Psoas muscle (tissue), 8 donors: ENCODE results near the gene LCLAT1. TPM values are rescaled to one million over a fixed set of nuclear protein-coding genes. Genes with fewer than 3 reads are reported as not detected.

Experiments used
- ATAC-seq, 4 donors: fragments of 200-7000 bp; cut with Tn5 transposase; one replicate each; pipeline ENCODE4 v1.9.1; 2020; ENCODE audit warnings: moderate library complexity in 3 of 4, mild to moderate bottlenecking in 2 of 4
- DNase-seq, 2 donors: peaks; one replicate each; pipeline ENCODE4 v3.0.0-alpha.2; 2020
- H3K27ac ChIP-seq: fragments of 200-600 bp; one replicate; pipeline ENCODE4 v1.8.0; 2022
- H3K27me3 ChIP-seq, 3 donors: fragments of 200-600 bp in 1 of 3; one replicate each; pipeline versions ENCODE4 v1.6.1 to v1.8.0; 2013 to 2022; ENCODE audit warnings: low read length in 2 of 3, mild to moderate bottlenecking in 2 of 3, moderate library complexity in 1 of 3; ENCODE audit not compliant: insufficient read depth in 3 of 3
- H3K36me3 ChIP-seq, 2 donors: fragments of 200-600 bp in 1 of 2; one replicate each; pipeline versions ENCODE4 v1.6.1 to v1.8.0; 2013 to 2022; ENCODE audit warnings: low read depth in 1 of 2, mild to moderate bottlenecking in 1 of 2, moderate library complexity in 1 of 2; ENCODE audit not compliant: insufficient read depth in 1 of 2
- H3K4me1 ChIP-seq: fragments of 200-600 bp; one replicate; pipeline ENCODE4 v1.8.0; 2022
- H3K4me3 ChIP-seq: fragments of 200-600 bp; one replicate; pipeline ENCODE4 v1.8.0; 2022; ENCODE audit warnings: mild to moderate bottlenecking
- H3K9me3 ChIP-seq: fragments of 200-600 bp; one replicate; pipeline ENCODE4 v1.8.0; 2022
- CTCF ChIP-seq: fragments of 200-600 bp; IDR thresholded peaks from one replicate; pipeline ENCODE4 v1.8.0; 2022; ENCODE audit warnings: antibody characterized with exemption
- WGBS, 3 donors: extraction: QIAGEN DNeasy Blood & Tissue Kit; methylation state at CpG; one replicate each; pipeline versions ENCODE4 v1.1.6 to v1.1.7; 2013; 5-methylcytosine and 5-hydroxymethylcytosine counted together
- intact Hi-C, 2 donors: fragments of 100-400 bp; cut with DNase I; formaldehyde crosslinking; loops; one replicate each; pipeline versions ENCODE4 v1.11.0 to v1.14.2; 2022
- polyA plus RNA-seq, 3 donors: library from polyadenylated mRNA; stranded (reverse); fragments of 200-250 nt; gene quantifications; one replicate each; pipeline ENCODE4 v1.2.3, GENCODE V29; 2013
- total RNA-seq, 4 donors: library from RNA; stranded (reverse); fragmentation: NEBNext Ultra II Directional in 2 of 4; extraction: Animal tissue kit (Norgen Biotek cat#: 25700) in 2 of 4; gene quantifications; one replicate each; pipeline versions ENCODE4 v1.2.1 to v1.2.4, GENCODE V29; 2021 to 2023
- donor health status: healthy with polysubstance abuse.
- donor health status: DM: no; HTN: no; CAD: no; lungs with moderate emphysema.
- donor health status: Bipolar disorder and iron deficiency.
- donor health status: healthy.
- donor health status: DM: yes; HTN: yes; CAD: no.
- donor health status: DM: no; HTN: no; CAD: no.
- donor health status: DM: no; HTN: no; CAD: no.
- donor health status: DM: yes; HTN: yes; CAD: no.

LCLAT1 gene
- total and polyA plus RNA-seq, 7 donors, result 4.2 to 18.8 (median 6.0) TPM

DNA sequence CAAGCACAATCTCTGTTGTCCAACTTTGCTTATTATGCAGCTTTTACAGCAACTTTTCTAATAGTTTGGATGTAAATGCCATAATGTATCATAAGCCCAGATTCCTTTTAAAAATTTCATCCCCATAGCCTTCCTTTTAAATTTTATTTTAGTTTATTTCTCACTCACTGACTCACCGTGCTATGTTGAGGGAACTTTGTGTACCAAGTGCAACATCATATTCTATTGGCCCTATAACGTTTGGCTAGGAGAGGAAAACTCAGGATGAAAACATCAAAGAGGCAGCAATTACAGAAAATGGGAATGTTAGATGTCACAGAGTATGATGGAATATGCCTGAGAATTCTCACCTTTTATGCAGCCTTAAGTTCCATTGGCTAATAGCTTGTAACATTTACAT is 135.5 kb downstream of the LCLAT1 start:
- ATAC-seq (peak in 3 of 4 donors; percentile 44 to 84 (median 62)), DNase-seq (no peak)
- H3K4me1 ChIP-seq, result peaks cover 35% of the 10 kb centered on the region
- no peak for TF ChIP-seq CTCF
- WGBS, 3 donors, result 27 to 74% (median 30%) methylated on average over 2 of the region's 2 CpGs
- no peaks in the 10 kb centered on the region for H3K9me3 ChIP-seq
- H3K36me3 ChIP-seq, result no peaks in the 10 kb centered on the region
- intact Hi-C loops, result no loop called here
- H3K4me3 ChIP-seq, result no peak overlapping the region
- no peak overlapping the region for H3K27ac ChIP-seq
- H3K27me3 ChIP-seq, result no peaks in the 10 kb centered on the region

GRCh38 chr2:30583204-30583749 is 136.2 kb downstream of the LCLAT1 start:
- Histone ChIP-seq H3K9me3 (no peaks in the 10 kb centered on the region), H3K27ac (no peak overlapping the region), H3K36me3 (no peaks in the 10 kb centered on the region), H3K4me1 (peaks cover 35% of the 10 kb centered on the region), H3K27me3 (no peaks in the 10 kb centered on the region), H3K4me3 (no peak overlapping the region)
- ATAC-seq, result peak in 2 of 4 donors; percentile 52 to 70
- DNase-seq, result no peak
- 78 to 87% (median 80%) methylated on average over 3 of the region's 3 CpGs for WGBS, 3 donors
- no peak for TF ChIP-seq CTCF
- intact Hi-C loops, result no loop called here

- DNase-seq, result no peak
- Histone ChIP-seq H3K9me3 (no peaks in the 10 kb centered on the region), H3K4me1 (peaks cover 37% of the 10 kb centered on the region), H3K27me3 (no peaks in the 10 kb centered on the region), H3K36me3 (no peaks in the 10 kb centered on the region), H3K4me3 (peak overlapping the region; percentile 9), H3K27ac (peak overlapping the region; percentile 1)
- peak in 2 of 4 donors; percentile 69 to 78 for ATAC-seq
- intact Hi-C loops, result no loop called here
- 35 to 64% (median 44%) methylated on average over 4 of the region's 4 CpGs for WGBS, 3 donors
- TF ChIP-seq CTCF, result no peak
These were observed 137.1 kb downstream of the LCLAT1 start for GRCh38 chr2:30584116-30584515.

GRCh38 chr2:30588994-30589393 is 141.9 kb downstream of the LCLAT1 start:
- H3K4me3 ChIP-seq, result no peak overlapping the region
- H3K27me3 ChIP-seq, result no peaks in the 10 kb centered on the region
- H3K27ac ChIP-seq, result no peak overlapping the region
- TF ChIP-seq CTCF, result no peak
- H3K4me1 ChIP-seq, result peaks cover 19% of the 10 kb centered on the region
- no peak for DNase-seq
- no peak for ATAC-seq
- intact Hi-C loops, result no loop called here
- H3K36me3 ChIP-seq, result no peaks in the 10 kb centered on the region
- no peaks in the 10 kb centered on the region for H3K9me3 ChIP-seq

DNA sequence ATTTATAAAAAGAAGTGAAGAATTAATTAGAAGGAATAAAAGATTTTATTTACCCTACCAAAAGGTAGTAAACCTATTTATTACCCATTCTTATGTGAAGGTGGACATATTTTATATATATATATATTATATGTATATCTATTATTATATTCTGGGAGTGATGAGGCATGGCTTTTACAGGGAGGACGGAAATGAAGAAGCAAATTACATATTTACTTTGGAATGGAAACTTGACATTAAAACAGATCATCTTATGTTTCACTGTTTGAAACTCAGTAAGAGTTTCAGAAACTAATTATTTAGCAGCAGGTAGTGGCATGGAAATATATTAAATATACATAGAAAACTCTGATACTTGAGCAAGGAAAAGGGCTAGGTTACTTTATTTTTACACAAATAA is 143.4 kb downstream of the LCLAT1 start:
- TF ChIP-seq CTCF, result no peak
- no peaks in the 10 kb centered on the region for H3K9me3 ChIP-seq
- H3K27ac ChIP-seq, result no peak overlapping the region
- no peak for ATAC-seq
- 44 to 72% (median 53%) methylated on average over 1 of the region's 1 CpG for WGBS, 3 donors
- no peak overlapping the region for H3K4me3 ChIP-seq
- intact Hi-C loops, result no loop called here
- no peaks in the 10 kb centered on the region for H3K27me3 ChIP-seq
- H3K4me1 ChIP-seq, result peaks cover 7% of the 10 kb centered on the region
- no peak for DNase-seq
- H3K36me3 ChIP-seq, result no peaks in the 10 kb centered on the region
